ENCODE results near the gene DIP2A.

DIP2A gene

GRCh38 chr21:46472246-46472645, 13.6 kb downstream of the DIP2A start:
- H3K27me3 ChIP-seq (ENCODE audit: low read depth, low read length) = no peaks in the 10 kb centered on the region
- H3K4me1 ChIP-seq (ENCODE audit: low read length) = peaks cover 17% of the 10 kb centered on the region
- no peaks in the 10 kb centered on the region for H3K36me3 ChIP-seq (replicated peaks; ENCODE audit: low read depth, low read length)
- TF ChIP-seq, protein P1, sequence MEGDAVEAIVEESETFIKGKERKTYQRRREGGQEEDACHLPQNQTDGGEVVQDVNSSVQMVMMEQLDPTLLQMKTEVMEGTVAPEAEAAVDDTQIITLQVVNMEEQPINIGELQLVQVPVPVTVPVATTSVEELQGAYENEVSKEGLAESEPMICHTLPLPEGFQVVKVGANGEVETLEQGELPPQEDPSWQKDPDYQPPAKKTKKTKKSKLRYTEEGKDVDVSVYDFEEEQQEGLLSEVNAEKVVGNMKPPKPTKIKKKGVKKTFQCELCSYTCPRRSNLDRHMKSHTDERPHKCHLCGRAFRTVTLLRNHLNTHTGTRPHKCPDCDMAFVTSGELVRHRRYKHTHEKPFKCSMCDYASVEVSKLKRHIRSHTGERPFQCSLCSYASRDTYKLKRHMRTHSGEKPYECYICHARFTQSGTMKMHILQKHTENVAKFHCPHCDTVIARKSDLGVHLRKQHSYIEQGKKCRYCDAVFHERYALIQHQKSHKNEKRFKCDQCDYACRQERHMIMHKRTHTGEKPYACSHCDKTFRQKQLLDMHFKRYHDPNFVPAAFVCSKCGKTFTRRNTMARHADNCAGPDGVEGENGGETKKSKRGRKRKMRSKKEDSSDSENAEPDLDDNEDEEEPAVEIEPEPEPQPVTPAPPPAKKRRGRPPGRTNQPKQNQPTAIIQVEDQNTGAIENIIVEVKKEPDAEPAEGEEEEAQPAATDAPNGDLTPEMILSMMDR (IDR thresholded peaks at IDR 0.05; ENCODE audit: low read depth, low read length) = no peak
- no peak for TF ChIP-seq EZH2phosphoT487 (IDR thresholded peaks at IDR 0.05; ENCODE audit: low read depth)
- no peak overlapping the region for H3K27ac ChIP-seq (ENCODE audit: low read length)
- H3K9ac ChIP-seq (ENCODE audit: low read length) = no peak overlapping the region
- H3K9me3 ChIP-seq (ENCODE audit: insufficient read depth, low read length) = no peaks in the 10 kb centered on the region
- H2AFZ ChIP-seq (ENCODE audit: low read depth, low read length) = no peak overlapping the region
- H3K4me3 ChIP-seq (ENCODE audit: low read length) = no peak overlapping the region
- peaks cover 5% of the 10 kb centered on the region; the same call in 1 of the 2 replicates for H3K79me2 ChIP-seq (ENCODE audit: low read length)
- peaks cover 4% of the 10 kb centered on the region; the same call in 1 of the 2 replicates for H4K20me1 ChIP-seq (ENCODE audit: insufficient read depth, low read length)
- no peak overlapping the region for H3K4me2 ChIP-seq (ENCODE audit: low read length)

DNA sequence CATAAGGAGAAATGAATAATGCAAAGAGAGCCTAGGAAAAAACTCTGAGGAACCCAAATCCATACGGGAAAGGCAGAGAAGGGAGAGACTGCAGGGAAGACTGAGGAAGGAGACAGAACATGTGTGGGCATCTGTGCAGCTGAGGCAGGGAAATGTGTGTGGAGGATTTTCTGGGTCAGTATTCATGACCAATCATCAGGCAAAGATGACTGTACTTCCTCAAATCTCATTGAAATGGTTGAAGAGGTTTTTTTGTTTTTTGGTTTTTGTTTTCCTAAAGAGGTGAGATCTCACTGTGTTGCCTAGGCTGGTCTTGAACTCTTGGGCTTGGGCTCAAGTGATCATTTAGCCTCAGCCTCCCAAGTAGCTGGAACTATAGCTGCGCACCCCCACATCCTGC, 15.7 kb downstream of the DIP2A start:
- H3K9me3 ChIP-seq (ENCODE audit: insufficient read depth, low read length) = no peaks in the 10 kb centered on the region
- H3K79me2 ChIP-seq (ENCODE audit: low read length) = peaks cover 5% of the 10 kb centered on the region; the same call in 1 of the 2 replicates
- H3K27me3 ChIP-seq (ENCODE audit: low read depth, low read length) = no peaks in the 10 kb centered on the region
- peaks cover 4% of the 10 kb centered on the region; the same call in 1 of the 2 replicates for H4K20me1 ChIP-seq (ENCODE audit: insufficient read depth, low read length)
- TF ChIP-seq, protein P1 (IDR thresholded peaks at IDR 0.05; ENCODE audit: low read depth, low read length) = no peak
- TF ChIP-seq EZH2phosphoT487 (IDR thresholded peaks at IDR 0.05; ENCODE audit: low read depth) = no peak
- H3K27ac ChIP-seq (ENCODE audit: low read length) = no peak overlapping the region
- H3K4me1 ChIP-seq (ENCODE audit: low read length) = peaks cover 17% of the 10 kb centered on the region
- no peak overlapping the region for H3K4me3 ChIP-seq (ENCODE audit: low read length)
- no peak overlapping the region for H3K9ac ChIP-seq (ENCODE audit: low read length)
- no peaks in the 10 kb centered on the region for H3K36me3 ChIP-seq (replicated peaks; ENCODE audit: low read depth, low read length)
- H2AFZ ChIP-seq (ENCODE audit: low read depth, low read length) = no peak overlapping the region
- 0 out of 2 replicates have a peak overlapping the region, but pooled peaks have one; percentile 25 for H3K4me2 ChIP-seq (ENCODE audit: low read length)

GRCh38 chr21:46475296-46475695, 16.6 kb downstream of the DIP2A start:
- Histone ChIP-seq H3K79me2 (ENCODE audit: low read length) (peaks cover 5% of the 10 kb centered on the region; the same call in 1 of the 2 replicates), H3K9ac (ENCODE audit: low read length) (no peak overlapping the region), H3K4me3 (ENCODE audit: low read length) (no peak overlapping the region), H3K9me3 (ENCODE audit: insufficient read depth, low read length) (no peaks in the 10 kb centered on the region), H3K4me1 (ENCODE audit: low read length) (peaks cover 17% of the 10 kb centered on the region), H3K36me3 (replicated peaks; ENCODE audit: low read depth, low read length) (no peaks in the 10 kb centered on the region), H2AFZ (ENCODE audit: low read depth, low read length) (no peak overlapping the region), H4K20me1 (ENCODE audit: insufficient read depth, low read length) (peaks cover 4% of the 10 kb centered on the region; the same call in 1 of the 2 replicates), H3K27ac (ENCODE audit: low read length) (no peak overlapping the region), H3K4me2 (ENCODE audit: low read length) (no peak overlapping the region), H3K27me3 (ENCODE audit: low read depth, low read length) (no peaks in the 10 kb centered on the region)
- TF ChIP-seq EZH2phosphoT487 (IDR thresholded peaks at IDR 0.05; ENCODE audit: low read depth) = no peak
- TF ChIP-seq, protein P1 (IDR thresholded peaks at IDR 0.05; ENCODE audit: low read depth, low read length) = no peak

DNA sequence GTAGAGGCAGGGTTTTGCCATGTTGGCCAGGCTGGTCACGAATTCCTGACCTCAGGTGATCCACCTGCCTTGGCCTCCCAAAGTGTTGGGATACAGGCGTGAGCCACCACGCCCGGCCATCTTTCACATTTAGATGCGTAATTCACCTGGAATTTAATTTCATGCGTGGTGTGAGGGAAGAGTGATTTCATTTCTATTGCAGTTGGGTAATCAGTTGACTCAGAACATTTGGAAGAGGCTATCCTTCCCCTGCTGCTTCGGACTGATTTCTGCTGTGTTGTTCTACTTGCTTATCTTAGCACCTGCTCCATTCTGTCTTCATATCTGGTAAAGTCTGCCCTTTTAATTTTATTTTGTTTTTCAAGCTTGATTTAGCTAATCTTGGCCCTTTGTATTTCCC, 19.1 kb downstream of the DIP2A start:
- Histone ChIP-seq H3K4me3 (ENCODE audit: low read length) (no peak overlapping the region), H3K4me2 (ENCODE audit: low read length) (no peak overlapping the region), H3K9ac (ENCODE audit: low read length) (no peak overlapping the region), H3K9me3 (ENCODE audit: insufficient read depth, low read length) (no peaks in the 10 kb centered on the region), H2AFZ (ENCODE audit: low read depth, low read length) (no peak overlapping the region), H4K20me1 (ENCODE audit: insufficient read depth, low read length) (peaks cover 4% of the 10 kb centered on the region; the same call in 1 of the 2 replicates), H3K27me3 (ENCODE audit: low read depth, low read length) (no peaks in the 10 kb centered on the region), H3K27ac (ENCODE audit: low read length) (no peak overlapping the region), H3K79me2 (ENCODE audit: low read length) (peaks cover 5% of the 10 kb centered on the region; the same call in 1 of the 2 replicates), H3K4me1 (ENCODE audit: low read length) (peaks cover 17% of the 10 kb centered on the region), H3K36me3 (replicated peaks; ENCODE audit: low read depth, low read length) (no peaks in the 10 kb centered on the region)
- TF ChIP-seq, protein P1 (IDR thresholded peaks at IDR 0.05; ENCODE audit: low read depth, low read length) = no peak
- no peak for TF ChIP-seq EZH2phosphoT487 (IDR thresholded peaks at IDR 0.05; ENCODE audit: low read depth)

All from OCI-LY3 (cell line).